Tibial nerve (tissue), 3 donors: ENCODE results near the gene NRXN3.

ENCODE experiments used
- CTCF ChIP-seq, 5 experiments: fragments of 200-600 bp in 3 of 5; fragments of 450-650 bp in 2 of 5; sonication (generic) in 3 of 5; IDR thresholded peaks; one replicate each; pipeline ENCODE4 v1.5.1; 2016 to 2019; ENCODE audit warnings: antibody characterized with exemption in 5 of 5, mild to moderate bottlenecking in 3 of 5, moderate library complexity in 2 of 5
- POLR2A ChIP-seq, 2 donors: fragments of 450-650 bp; IDR thresholded peaks; one replicate each; pipeline ENCODE4 v1.6.1; 2017; ENCODE audit warnings: antibody characterized with exemption in 2 of 2, mild to moderate bottlenecking in 2 of 2, moderate library complexity in 2 of 2

- no peak for TF ChIP-seq CTCF (IDR thresholded peaks at IDR 0.05)
- no peak for TF ChIP-seq POLR2A (IDR thresholded peaks at IDR 0.05)
Observed at GRCh38 chr14:78398216-78398615, 228.0 kb downstream of the NRXN3 start.
